RWPE2 (cell line): Measurements from ENCODE around the gene PERCC1.

Experiments used
- ATAC-seq: fragments of 200-7000 bp; cut with Tn5 transposase; 3 replicates; pipeline ENCODE4 v1.9.1; 2021; ENCODE audit warnings: low read depth
- DNase-seq: peaks from one replicate; pipeline ENCODE4 v3.0.0-alpha.2; 2020; ENCODE audit warnings: low spot score
- H3K27ac ChIP-seq: fragments of 450-650 bp; 2 replicates; pipeline ENCODE4 v1.5.1; 2017; ENCODE audit warnings: mild to moderate bottlenecking; ENCODE audit not compliant: poor library complexity, severe bottlenecking
- H3K27me3 ChIP-seq: fragments of 250-450 bp; sonication (Bioruptor Pico); 2 replicates; pipeline ENCODE4 v1.5.1; 2021; ENCODE audit warnings: mild to moderate bottlenecking, moderate library complexity; ENCODE audit not compliant: insufficient read depth, poor library complexity, severe bottlenecking
- H3K36me3 ChIP-seq: fragments of 250-450 bp; sonication (Bioruptor Pico); 2 replicates; pipeline ENCODE4 v1.5.1; 2020; ENCODE audit warnings: low read depth, mild to moderate bottlenecking, moderate library complexity
- H3K4me1 ChIP-seq: fragments of 250-450 bp; sonication (Bioruptor Pico); 2 replicates; pipeline ENCODE4 v1.5.1; 2021; ENCODE audit warnings: mild to moderate bottlenecking, moderate library complexity; ENCODE audit not compliant: insufficient read depth, poor library complexity, severe bottlenecking
- H3K4me3 ChIP-seq: fragments of 250-450 bp; sonication (Bioruptor Pico); 2 replicates; pipeline ENCODE4 v1.5.1; 2021; ENCODE audit warnings: mild to moderate bottlenecking, moderate library complexity; ENCODE audit not compliant: severe bottlenecking
- H3K9me3 ChIP-seq: fragments of 250-450 bp; sonication (Bioruptor Pico); 2 replicates; pipeline ENCODE4 v1.5.1; 2021; ENCODE audit warnings: mild to moderate bottlenecking, moderate library complexity; ENCODE audit not compliant: severe bottlenecking
- CTCF ChIP-seq: fragments of 450-650 bp; IDR thresholded peaks from one replicate; pipeline ENCODE4 v1.5.1; 2017; ENCODE audit warnings: mild to moderate bottlenecking, moderate library complexity; ENCODE audit not compliant: poor library complexity, severe bottlenecking

Gene PERCC1

GRCh38 chr16:1432388-1433262, 1.7 kb downstream of the PERCC1 start:
- Histone ChIP-seq H3K4me1 (no peaks in the 10 kb centered on the region), H3K9me3 (no peaks in the 10 kb centered on the region), H3K27ac (no peak overlapping the region), H3K36me3 (no peaks in the 10 kb centered on the region), H3K4me3 (no peak overlapping the region), H3K27me3 (no peaks in the 10 kb centered on the region)
- DNase-seq (no peak), ATAC-seq (no peak)
- no peak for TF ChIP-seq CTCF

- H3K27me3 ChIP-seq, result no peaks in the 10 kb centered on the region
- H3K36me3 ChIP-seq, result no peaks in the 10 kb centered on the region
- no peaks in the 10 kb centered on the region for H3K4me1 ChIP-seq
- TF ChIP-seq CTCF, result no peak
- H3K4me3 ChIP-seq, result no peak overlapping the region
- no peak overlapping the region for H3K27ac ChIP-seq
- DNase-seq, result no peak
- ATAC-seq, result no peak
- no peaks in the 10 kb centered on the region for H3K9me3 ChIP-seq
Observed at GRCh38 chr16:1433263-1433560, 2.3 kb downstream of the PERCC1 start.

- Histone ChIP-seq H3K36me3 (no peaks in the 10 kb centered on the region), H3K27me3 (no peaks in the 10 kb centered on the region), H3K4me1 (no peaks in the 10 kb centered on the region), H3K27ac (no peak overlapping the region), H3K9me3 (no peaks in the 10 kb centered on the region), H3K4me3 (no peak overlapping the region)
- ATAC-seq (no peak), DNase-seq (no peak)
- no peak for TF ChIP-seq CTCF
Observed at GRCh38 chr16:1433756-1434155, 2.9 kb downstream of the PERCC1 start.

- no peak for ATAC-seq
- no peaks in the 10 kb centered on the region for H3K27me3 ChIP-seq
Observed at GRCh38 chr16:1434644-1435592, 4.0 kb downstream of the PERCC1 start.

More at GRCh38 chr16:1434644-1435592, 4.0 kb downstream of the PERCC1 start:
- Histone ChIP-seq H3K9me3 (no peaks in the 10 kb centered on the region), H3K27ac (no peak overlapping the region), H3K4me3 (no peak overlapping the region), H3K36me3 (no peaks in the 10 kb centered on the region), H3K4me1 (no peaks in the 10 kb centered on the region)
- no peak for TF ChIP-seq CTCF
- DNase-seq, result no peak
